ENCODE results near the gene PKP2. TPM values are rescaled to one million over a fixed set of nuclear protein-coding genes. Genes with fewer than 3 reads are reported as not detected.

The PKP2 gene
- total and polyA plus RNA-seq, 2 donors (not counting 3 experiments of a cell fraction or from before 2014, with no cell fraction given): 1.4 to 6.5 TPM

- dilution Hi-C loops (cut with MboI; ENCODE audit: extremely low pct_ligation_motif_present, low sequenced_read_pairs): no loop called here
- no peaks in the 10 kb centered on the region for H4K20me1 ChIP-seq (replicated peaks; ENCODE audit: control insufficient read depth, extremely low read depth, insufficient read depth, low read length)
- FAIRE-seq (no peak), DNase-seq (ENCODE audit: low read depth, low spot score) (no peak)
- ChIA-PET CTCF (interaction anchor here (1.1 kb wide), 1 partner anchor 33 kb away, joined by 3 read pairs; no protein-coding TSS in a partner anchor), POLR2A (no interaction called here)
- H2AFZ ChIP-seq (ENCODE audit: low read depth, low read length): no peak overlapping the region
- no peaks in the 10 kb centered on the region for H3K27me3 ChIP-seq (ENCODE audit: control insufficient read depth in 2 of 2, insufficient read depth in 2 of 2, low read length in 2 of 2)
- H3K4me1 ChIP-seq (ENCODE audit: control insufficient read depth, extremely low read depth, insufficient read depth, low read length): peaks cover 11% of the 10 kb centered on the region
- no peaks in the 10 kb centered on the region for H3K9me3 ChIP-seq (replicated peaks; ENCODE audit: control insufficient read depth, insufficient read depth, low read length)
- TF ChIP-seq GATA2 (IDR thresholded peaks at IDR 0.05; ENCODE audit: insufficient read depth, insufficient read length, low read depth, low read length) (no peak), MAX (IDR thresholded peaks at IDR 0.05; ENCODE audit: insufficient read depth, insufficient read length) (no peak), JUN (IDR thresholded peaks at IDR 0.05; ENCODE audit: borderline replicate concordance, insufficient read depth, insufficient read length, low read depth) (no peak), EZH2 (IDR thresholded peaks at IDR 0.05; ENCODE audit: borderline replicate concordance, low read depth, low read length, severe bottlenecking) (no peak), POLR2AphosphoS5 (IDR thresholded peaks at IDR 0.05; ENCODE audit: insufficient read depth, low read depth, low read length) (no peak)
- no peak overlapping the region for H3K27ac ChIP-seq (ENCODE audit: insufficient read depth, low read depth, low read length)
- no peaks in the 10 kb centered on the region for H3K79me2 ChIP-seq (ENCODE audit: control insufficient read depth, insufficient read depth, low read length)
- no peaks in the 10 kb centered on the region for H3K9me1 ChIP-seq (replicated peaks; ENCODE audit: control insufficient read depth, extremely low read depth, insufficient read depth, low read length)
- H3K36me3 ChIP-seq (ENCODE audit: control insufficient read depth in 2 of 2, extremely low read depth in 1 of 2, insufficient read depth in 2 of 2, low read length in 2 of 2): no peaks in the 10 kb centered on the region
- no TSS peak for BruUV-seq (replicated peaks)
- no peak overlapping the region for H3K4me3 ChIP-seq (replicated peaks in 1 of 3; ENCODE audit: insufficient read depth in 1 of 3, low read depth in 1 of 3, low read length in 3 of 3)
- no peak overlapping the region for H3K4me2 ChIP-seq (ENCODE audit: insufficient read depth, low read length)
- intact Hi-C loops (cut with micrococcal nuclease): no loop called here
- H3K9ac ChIP-seq (replicated peaks; ENCODE audit: extremely low read depth, insufficient read depth, low read length): no peak overlapping the region
Observed at GRCh38 chr12:32887058-32887457, 9.5 kb downstream of the PKP2 start.

- TF ChIP-seq MAX (IDR thresholded peaks at IDR 0.05; ENCODE audit: insufficient read depth, insufficient read length) (no peak), GATA2 (IDR thresholded peaks at IDR 0.05; ENCODE audit: insufficient read depth, insufficient read length, low read depth, low read length) (no peak)
- H3K27me3 ChIP-seq (ENCODE audit: control insufficient read depth in 2 of 2, insufficient read depth in 2 of 2, low read length in 2 of 2): no peaks in the 10 kb centered on the region
- intact Hi-C loops (cut with micrococcal nuclease) (no loop called here), dilution Hi-C loops (cut with MboI; ENCODE audit: extremely low pct_ligation_motif_present, low sequenced_read_pairs) (no loop called here)
- no peaks in the 10 kb centered on the region for H3K9me1 ChIP-seq (replicated peaks; ENCODE audit: control insufficient read depth, extremely low read depth, insufficient read depth, low read length)
- DNase-seq (ENCODE audit: low read depth, low spot score) (no peak), FAIRE-seq (no peak)
- H3K36me3 ChIP-seq (ENCODE audit: control insufficient read depth in 2 of 2, extremely low read depth in 1 of 2, insufficient read depth in 2 of 2, low read length in 2 of 2): no peaks in the 10 kb centered on the region
- no peak overlapping the region for H3K9ac ChIP-seq (replicated peaks; ENCODE audit: extremely low read depth, insufficient read depth, low read length)
- no peak overlapping the region for H3K4me2 ChIP-seq (ENCODE audit: insufficient read depth, low read length)
- H4K20me1 ChIP-seq (replicated peaks; ENCODE audit: control insufficient read depth, extremely low read depth, insufficient read depth, low read length): no peaks in the 10 kb centered on the region
- no TSS peak for BruUV-seq (replicated peaks)
- no peaks in the 10 kb centered on the region for H3K9me3 ChIP-seq (replicated peaks; ENCODE audit: control insufficient read depth, insufficient read depth, low read length)
- H3K4me3 ChIP-seq (replicated peaks in 1 of 3; ENCODE audit: insufficient read depth in 1 of 3, low read depth in 1 of 3, low read length in 3 of 3): no peak overlapping the region
- no peaks in the 10 kb centered on the region for H3K79me2 ChIP-seq (ENCODE audit: control insufficient read depth, insufficient read depth, low read length)
- H3K4me1 ChIP-seq (ENCODE audit: control insufficient read depth, extremely low read depth, insufficient read depth, low read length): no peaks in the 10 kb centered on the region
- ChIA-PET CTCF (interaction anchor here (0.7 kb wide), 1 partner anchor 9 kb away, joined by 4 read pairs; no protein-coding TSS in a partner anchor), POLR2A (no interaction called here)
- no peak overlapping the region for H2AFZ ChIP-seq (ENCODE audit: low read depth, low read length)
- H3K27ac ChIP-seq (ENCODE audit: insufficient read depth, low read depth, low read length): no peak overlapping the region
Observed at GRCh38 chr12:32885831-32886230, 10.7 kb downstream of the PKP2 start.
